HepG2 (cell line): ENCODE measurements around the gene MYADML2. TPM values are rescaled to one million over a fixed set of nuclear protein-coding genes. Genes with fewer than 3 reads are reported as not detected.
A peak's percentile ranks its signal among the peaks of the same experiment; 100 is the strongest.

Experiments
- HMGA1 ChIP-seq: sonication (generic); formaldehyde crosslinking; conservative IDR thresholded peaks from 2 replicates; pipeline ENCODE4 v1.4.0; 2020; ENCODE audit warnings: missing genetic modification reagents
- HNRNPL ChIP-seq: fragments of 200-400 bp; formaldehyde crosslinking; IDR thresholded peaks from 2 replicates; pipeline ENCODE4 v1.6.1; 2017; ENCODE audit warnings: mild to moderate bottlenecking, low read depth, low read length
- KLF13 ChIP-seq: sonication (generic); formaldehyde crosslinking; IDR thresholded peaks from 2 replicates; pipeline ENCODE4 v1.4.0; 2020; ENCODE audit warnings: mild to moderate bottlenecking, missing genetic modification reagents
- KLF15 ChIP-seq: sonication (generic); formaldehyde crosslinking; IDR thresholded peaks from 2 replicates; pipeline ENCODE4 v1.8.1; 2023; ENCODE audit warnings: borderline replicate concordance, mild to moderate bottlenecking, inconsistent platforms, missing genetic modification reagents, mixed read lengths
- MLX ChIP-seq: IDR thresholded peaks from 2 replicates; pipeline ENCODE4 v1.6.1; 2016
- MYC ChIP-seq: sonication (generic); formaldehyde crosslinking; IDR thresholded peaks from 2 replicates; pipeline ENCODE4 v1.9.0; 2021; ENCODE audit warnings: missing genetic modification reagents, borderline replicate concordance
- NFYB ChIP-seq: sonication (generic); formaldehyde crosslinking; IDR thresholded peaks from 2 replicates; pipeline ENCODE4 v1.4.0; 2020; ENCODE audit warnings: missing genetic modification reagents
- PTBP1 ChIP-seq: fragments of 200-400 bp; formaldehyde crosslinking; IDR thresholded peaks from 2 replicates; pipeline ENCODE4 v1.6.1; 2018; ENCODE audit warnings: low read length, low read depth; ENCODE audit not compliant: poor library complexity, severe bottlenecking
- RELA ChIP-seq: sonication (generic); formaldehyde crosslinking; IDR thresholded peaks from 2 replicates; pipeline ENCODE4 v1.4.0; 2020; ENCODE audit warnings: missing genetic modification reagents
- SALL1 ChIP-seq: sonication (generic); formaldehyde crosslinking; IDR thresholded peaks from 2 replicates; pipeline ENCODE4 v1.8.0; 2022; ENCODE audit warnings: mild to moderate bottlenecking, missing genetic modification reagents
- SNAPC5 ChIP-seq: sonication (generic); formaldehyde crosslinking; IDR thresholded peaks from 2 replicates; pipeline ENCODE4 v1.8.1; 2023; ENCODE audit warnings: mild to moderate bottlenecking, missing genetic modification reagents, borderline replicate concordance
- ZNF207 ChIP-seq: fragments of 450-650 bp; IDR thresholded peaks from 2 replicates; pipeline ENCODE4 v1.6.1; 2016; ENCODE audit warnings: antibody characterized with exemption, borderline replicate concordance
- ZNF275 ChIP-seq: sonication (generic); formaldehyde crosslinking; IDR thresholded peaks from 2 replicates; pipeline ENCODE4 v1.8.0; 2022; ENCODE audit warnings: missing genetic modification reagents, mild to moderate bottlenecking, inconsistent platforms, borderline replicate concordance
- ZNF550 ChIP-seq: sonication (generic); formaldehyde crosslinking; IDR thresholded peaks from 2 replicates; pipeline ENCODE4 v1.4.0; 2020; ENCODE audit warnings: mild to moderate bottlenecking, missing genetic modification reagents, borderline replicate concordance
- ZNF564 ChIP-seq: sonication (generic); formaldehyde crosslinking; IDR thresholded peaks from 2 replicates; pipeline ENCODE4 v1.8.1; 2023; ENCODE audit warnings: mild to moderate bottlenecking, missing genetic modification reagents
- ZSCAN9 ChIP-seq: IDR thresholded peaks from 2 replicates; pipeline ENCODE4 v1.6.1; 2016; ENCODE audit warnings: borderline replicate concordance
- polyA plus RNA-seq, 8 experiments: library from polyadenylated mRNA; depleted of rRNA in 3 of 8; stranded (reverse) in 7 of 8; unstranded in 1 of 8; fragments of >200 nt; fragmentation: Illumina TruSeq in 4 of 8; extraction: Trizol in 4 of 8; gene quantifications; 2 replicates each; pipeline versions ENCODE4 v1.2.1 to v1.2.3, GENCODE V29; 2011 to 2016; ENCODE audit warnings: low read depth in 4 of 8, missing spikeins in 1 of 8, mixed read lengths in 1 of 8; ENCODE audit not compliant: insufficient read depth in 1 of 8
- total RNA-seq, 5 experiments: library from RNA; depleted of rRNA; stranded (reverse); fragments of >200 nt; fragmentation: Illumina TruSeq; extraction: Trizol; gene quantifications; 2 replicates each; pipeline ENCODE4 v1.2.3, GENCODE V29; 2016; ENCODE audit warnings: low read depth in 1 of 5
- TF ChIP-seq, protein P1 (sequence below): sonication (generic); formaldehyde crosslinking; IDR thresholded peaks from 2 replicates; pipeline ENCODE4 v1.8.0; 2022; ENCODE audit warnings: missing genetic modification reagents, mild to moderate bottlenecking, moderate library complexity, borderline replicate concordance

Gene MYADML2
- total and polyA plus RNA-seq, 2 of the 13 experiments (the other 11 are each of a cell fraction or from before 2014, with no cell fraction given): not detected

- TF ChIP-seq SNAPC5 (no peak), HNRNPL (0 out of 2 replicates have a peak, but pooled peaks have one; percentile 16), KLF13 (CRISPR knock-in tag) (no peak), MYC (no peak), ZNF564 (CRISPR knock-in tag) (no peak), ZNF207 (no peak), HMGA1 (CRISPR knock-in tag) (no peak), SALL1 (CRISPR knock-in tag) (peak; percentile 23; the same call in 1 of the 2 replicates), NFYB (no peak), ZNF550 (CRISPR knock-in tag) (no peak), KLF15 (peak; percentile 27; the same call in 1 of the 2 replicates), PTBP1 (no peak), RELA (CRISPR knock-in tag) (no peak), MLX (CRISPR knock-in tag) (no peak), ZSCAN9 (CRISPR knock-in tag) (no peak), ZNF275 (peak; percentile 33; the same call in 1 of the 2 replicates)
- TF ChIP-seq, protein P1, sequence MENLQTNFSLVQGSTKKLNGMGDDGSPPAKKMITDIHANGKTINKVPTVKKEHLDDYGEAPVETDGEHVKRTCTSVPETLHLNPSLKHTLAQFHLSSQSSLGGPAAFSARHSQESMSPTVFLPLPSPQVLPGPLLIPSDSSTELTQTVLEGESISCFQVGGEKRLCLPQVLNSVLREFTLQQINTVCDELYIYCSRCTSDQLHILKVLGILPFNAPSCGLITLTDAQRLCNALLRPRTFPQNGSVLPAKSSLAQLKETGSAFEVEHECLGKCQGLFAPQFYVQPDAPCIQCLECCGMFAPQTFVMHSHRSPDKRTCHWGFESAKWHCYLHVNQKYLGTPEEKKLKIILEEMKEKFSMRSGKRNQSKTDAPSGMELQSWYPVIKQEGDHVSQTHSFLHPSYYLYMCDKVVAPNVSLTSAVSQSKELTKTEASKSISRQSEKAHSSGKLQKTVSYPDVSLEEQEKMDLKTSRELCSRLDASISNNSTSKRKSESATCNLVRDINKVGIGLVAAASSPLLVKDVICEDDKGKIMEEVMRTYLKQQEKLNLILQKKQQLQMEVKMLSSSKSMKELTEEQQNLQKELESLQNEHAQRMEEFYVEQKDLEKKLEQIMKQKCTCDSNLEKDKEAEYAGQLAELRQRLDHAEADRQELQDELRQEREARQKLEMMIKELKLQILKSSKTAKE (CRISPR knock-in tag): no peak
These were observed 37.8 kb downstream of the MYADML2 start (continued) for GRCh38 chr17:81909231-81909630.
